Measurements from ENCODE around the gene FERMT1. TPM values are rescaled to one million over a fixed set of nuclear protein-coding genes. Genes with fewer than 3 reads are reported as not detected.

FERMT1 gene
- total RNA-seq, 1 experiment from 2014 or later: 70.8 TPM

DNA sequence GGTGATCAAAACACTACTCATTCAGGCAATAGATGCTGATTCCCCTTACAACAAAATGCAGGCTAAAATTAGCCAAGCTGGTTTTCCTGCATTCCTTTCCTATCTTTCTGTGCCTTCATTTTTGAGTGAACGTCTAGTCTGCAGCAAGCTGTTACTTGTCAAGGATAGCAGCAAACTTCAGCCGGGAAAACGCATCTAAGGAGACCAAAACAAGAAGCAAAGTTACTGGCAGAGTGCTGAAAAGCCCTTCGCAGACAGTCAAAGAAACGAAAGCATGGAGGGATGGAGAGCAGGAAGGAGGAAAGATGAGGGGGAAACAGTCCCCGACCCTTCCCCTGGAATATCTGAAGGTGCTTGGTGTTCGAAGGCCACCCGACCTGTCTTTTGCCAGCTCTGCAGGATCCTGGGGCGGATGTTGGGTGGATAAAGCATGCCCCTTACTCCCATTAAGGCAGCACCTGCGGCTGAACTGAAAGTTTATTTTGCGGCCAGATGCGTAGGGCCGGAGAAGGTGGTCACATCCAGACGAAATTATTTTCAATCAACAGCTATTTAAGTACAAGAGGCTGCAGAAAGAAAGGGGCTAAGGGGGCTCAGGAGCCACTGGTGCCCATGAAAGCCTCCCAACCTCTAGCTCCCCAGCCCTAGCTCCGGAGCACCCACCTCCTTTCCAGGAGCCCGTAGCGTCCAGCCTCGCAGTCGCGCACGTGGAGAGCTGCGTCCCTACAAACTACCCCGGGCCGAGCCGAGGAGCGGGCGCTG is 538 bp downstream of the FERMT1 start:
- Histone ChIP-seq H3K4me1 (ENCODE audit: insufficient read depth, low read length) (peaks cover 25% of the 10 kb centered on the region), H3K4me2 (ENCODE audit: low read length) (peak overlapping the region; percentile 84), H3K4me3 (ENCODE audit: low read length) (peak overlapping the region; percentile 90), H3K9ac (ENCODE audit: low read length) (peak overlapping the region; percentile 89), H3K27me3 (ENCODE audit: low read length) (no peaks in the 10 kb centered on the region), H3K36me3 (ENCODE audit: low read depth, low read length) (peaks cover 20% of the 10 kb centered on the region), H3K27ac (ENCODE audit: low read length) (peak overlapping the region; percentile 90), H3K9me2 (replicated peaks; ENCODE audit: low read length) (no peaks in the 10 kb centered on the region), H3K9me3 (ENCODE audit: low read length) (no peaks in the 10 kb centered on the region), H3K79me2 (ENCODE audit: low read length) (peaks cover 46% of the 10 kb centered on the region), H2AFZ (ENCODE audit: low read length) (peak overlapping the region; percentile 75), H3F3A (ENCODE audit: low read length, unreplicated experiment) (peaks cover 5% of the 10 kb centered on the region), H4K20me1 (ENCODE audit: low read length) (peaks cover 6% of the 10 kb centered on the region; the same call in 1 of the 2 replicates)
- TF ChIP-seq EZH2phosphoT487 (IDR thresholded peaks at IDR 0.05; ENCODE audit: borderline replicate concordance, low read length) (no peak), EZH2 (IDR thresholded peaks at IDR 0.05; ENCODE audit: low read length, unreplicated experiment) (no peak)
- TF ChIP-seq, protein P1, sequence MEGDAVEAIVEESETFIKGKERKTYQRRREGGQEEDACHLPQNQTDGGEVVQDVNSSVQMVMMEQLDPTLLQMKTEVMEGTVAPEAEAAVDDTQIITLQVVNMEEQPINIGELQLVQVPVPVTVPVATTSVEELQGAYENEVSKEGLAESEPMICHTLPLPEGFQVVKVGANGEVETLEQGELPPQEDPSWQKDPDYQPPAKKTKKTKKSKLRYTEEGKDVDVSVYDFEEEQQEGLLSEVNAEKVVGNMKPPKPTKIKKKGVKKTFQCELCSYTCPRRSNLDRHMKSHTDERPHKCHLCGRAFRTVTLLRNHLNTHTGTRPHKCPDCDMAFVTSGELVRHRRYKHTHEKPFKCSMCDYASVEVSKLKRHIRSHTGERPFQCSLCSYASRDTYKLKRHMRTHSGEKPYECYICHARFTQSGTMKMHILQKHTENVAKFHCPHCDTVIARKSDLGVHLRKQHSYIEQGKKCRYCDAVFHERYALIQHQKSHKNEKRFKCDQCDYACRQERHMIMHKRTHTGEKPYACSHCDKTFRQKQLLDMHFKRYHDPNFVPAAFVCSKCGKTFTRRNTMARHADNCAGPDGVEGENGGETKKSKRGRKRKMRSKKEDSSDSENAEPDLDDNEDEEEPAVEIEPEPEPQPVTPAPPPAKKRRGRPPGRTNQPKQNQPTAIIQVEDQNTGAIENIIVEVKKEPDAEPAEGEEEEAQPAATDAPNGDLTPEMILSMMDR (conservative IDR thresholded peaks at IDR 0.05; ENCODE audit: low read depth, low read length): no peak
- POLR2A ChIA-PET (ENCODE audit: unreplicated experiment): interaction anchor here (0.5 to 0.7 kb wide), 2 partner anchors 208 to 337 kb away, joined by 3 read pairs; no protein-coding TSS in a partner anchor
- TSS peak; percentile 41 for BruUV-seq (replicated peaks)
- intact Hi-C loops (cut with micrococcal nuclease): no loop called here
- ATAC-seq: peak; percentile 39
- DNase-seq: peak; percentile 85
- CTCF ChIA-PET: interaction anchor here (0.5 kb wide), 1 partner anchor 32 kb away, joined by 4 read pairs; no protein-coding TSS in a partner anchor

DNA sequence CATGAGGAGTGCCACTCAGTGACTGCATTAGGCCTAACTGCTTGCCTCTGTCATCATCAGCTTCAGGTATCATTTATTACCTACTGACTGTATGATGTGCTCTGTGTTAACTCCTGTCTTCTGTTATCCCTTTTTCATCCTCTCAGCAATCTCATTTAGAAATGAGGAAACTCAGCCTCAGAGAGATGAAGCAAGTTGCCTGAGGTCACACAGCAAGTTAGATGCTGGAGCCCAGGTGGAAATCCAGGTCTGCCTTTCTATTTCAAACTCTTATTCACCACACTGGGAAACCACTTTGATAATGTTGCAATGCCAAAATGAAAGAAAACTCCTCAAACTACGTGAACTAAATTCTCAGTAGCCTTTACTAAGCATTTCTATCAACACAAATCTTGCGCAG is 1.3 kb downstream of the FERMT1 start:
- POLR2A ChIA-PET (ENCODE audit: unreplicated experiment): interaction anchor here (0.7 kb wide), 1 partner anchor 52 kb away, joined by 4 read pairs; no protein-coding TSS in a partner anchor
- TF ChIP-seq EZH2phosphoT487 (IDR thresholded peaks at IDR 0.05; ENCODE audit: borderline replicate concordance, low read length) (no peak), EZH2 (IDR thresholded peaks at IDR 0.05; ENCODE audit: low read length, unreplicated experiment) (no peak)
- TF ChIP-seq, protein P1 (conservative IDR thresholded peaks at IDR 0.05; ENCODE audit: low read depth, low read length): no peak
- peak overlapping the region; percentile 89 for H3K9ac ChIP-seq (ENCODE audit: low read length)
- H2AFZ ChIP-seq (ENCODE audit: low read length): no peak overlapping the region
- H3K27me3 ChIP-seq (ENCODE audit: low read length): no peaks in the 10 kb centered on the region
- intact Hi-C loops (cut with micrococcal nuclease): no loop called here
- CTCF ChIA-PET: no interaction called here
- no peaks in the 10 kb centered on the region for H3K9me2 ChIP-seq (replicated peaks; ENCODE audit: low read length)
- H3K27ac ChIP-seq (ENCODE audit: low read length): no peak overlapping the region
- peaks cover 26% of the 10 kb centered on the region for H3K36me3 ChIP-seq (ENCODE audit: low read depth, low read length)
- H3K4me3 ChIP-seq (ENCODE audit: low read length): peak overlapping the region; percentile 90
- H3F3A ChIP-seq (ENCODE audit: low read length, unreplicated experiment): peaks cover 5% of the 10 kb centered on the region
- H3K79me2 ChIP-seq (ENCODE audit: low read length): peaks cover 46% of the 10 kb centered on the region
- DNase-seq (peak; percentile 19), ATAC-seq (no peak)
- H3K9me3 ChIP-seq (ENCODE audit: low read length): no peaks in the 10 kb centered on the region
- H4K20me1 ChIP-seq (ENCODE audit: low read length): peaks cover 6% of the 10 kb centered on the region; the same call in 1 of the 2 replicates
- peaks cover 25% of the 10 kb centered on the region for H3K4me1 ChIP-seq (ENCODE audit: insufficient read depth, low read length)
- H3K4me2 ChIP-seq (ENCODE audit: low read length): peak overlapping the region; percentile 84
- no TSS peak for BruUV-seq (replicated peaks)

Data from PC-3 (cell line).